ENCODE measurements around the gene RAB35. TPM values are rescaled to one million over a fixed set of nuclear protein-coding genes. Genes with fewer than 3 reads are reported as not detected.

The RAB35 gene
- total and polyA plus RNA-seq, 9 donors, result 14.1 to 48.5 (median 39.3) TPM

- Histone ChIP-seq H3K9me3 (no peaks in the 10 kb centered on the region), H3K27me3 (no peaks in the 10 kb centered on the region), H3K27ac (no peak overlapping the region), H3K4me3 (no peak overlapping the region), H3K36me3 (no peaks in the 10 kb centered on the region), H3K4me1 (ENCODE audit: insufficient read depth) (no peaks in the 10 kb centered on the region)
- WGBS, 3 donors, result 73 to 85% (median 75%) methylated on average over 3 of the region's 3 CpGs
- TF ChIP-seq POLR2A (IDR thresholded peaks at IDR 0.05) (no peak), CTCF (IDR thresholded peaks at IDR 0.05) (no peak)
- DNase-seq, result no peak
- intact Hi-C loops (cut with DNase I), result no loop called here
Observed at GRCh38 chr12:120067901-120068300, 48.7 kb downstream of the RAB35 start.

- intact Hi-C loops (cut with DNase I), result no loop called here
- no peak for DNase-seq
- WGBS, 3 donors, result 85 to 88% (median 85%) methylated on average over 3 of the region's 3 CpGs
- no peaks in the 10 kb centered on the region for H3K27me3 ChIP-seq
- no peaks in the 10 kb centered on the region for H3K9me3 ChIP-seq
- no peak overlapping the region for H3K4me3 ChIP-seq
- no peak overlapping the region for H3K27ac ChIP-seq
- H3K4me1 ChIP-seq (ENCODE audit: insufficient read depth), result no peaks in the 10 kb centered on the region
- no peak for TF ChIP-seq EP300 (IDR thresholded peaks at IDR 0.05)
- TF ChIP-seq CTCF (IDR thresholded peaks at IDR 0.05), result no peak
- no peak for TF ChIP-seq POLR2A (IDR thresholded peaks at IDR 0.05)
- no peaks in the 10 kb centered on the region for H3K36me3 ChIP-seq
Observed at GRCh38 chr12:120067084-120067869, 49.3 kb downstream of the RAB35 start.

- TF ChIP-seq CTCF (IDR thresholded peaks at IDR 0.05), result no peak
- TF ChIP-seq POLR2A (IDR thresholded peaks at IDR 0.05), result no peak
- TF ChIP-seq EP300 (IDR thresholded peaks at IDR 0.05), result no peak
- no peaks in the 10 kb centered on the region for H3K9me3 ChIP-seq
- no peak for DNase-seq
- H3K36me3 ChIP-seq, result no peaks in the 10 kb centered on the region
- no peaks in the 10 kb centered on the region for H3K27me3 ChIP-seq
- no peak overlapping the region for H3K4me3 ChIP-seq
- intact Hi-C loops (cut with DNase I), result no loop called here
- no peak overlapping the region for H3K27ac ChIP-seq
- WGBS, 3 donors, result 92 to 94% (median 92%) methylated on average over 2 of the region's 2 CpGs
- no peaks in the 10 kb centered on the region for H3K4me1 ChIP-seq (ENCODE audit: insufficient read depth)
Observed at GRCh38 chr12:120066341-120066740, 50.2 kb downstream of the RAB35 start.

- TF ChIP-seq CTCF (IDR thresholded peaks at IDR 0.05) (no peak), EP300 (IDR thresholded peaks at IDR 0.05) (no peak), POLR2A (IDR thresholded peaks at IDR 0.05) (no peak)
- no peak for DNase-seq
- intact Hi-C loops (cut with DNase I), result no loop called here
- Histone ChIP-seq H3K9me3 (no peaks in the 10 kb centered on the region), H3K4me3 (no peak overlapping the region), H3K27ac (no peak overlapping the region), H3K4me1 (ENCODE audit: insufficient read depth) (no peaks in the 10 kb centered on the region), H3K27me3 (no peaks in the 10 kb centered on the region), H3K36me3 (no peaks in the 10 kb centered on the region)
- 83 to 86% (median 85%) methylated on average over 1 of the region's 1 CpG for WGBS, 3 donors
Observed at GRCh38 chr12:120065472-120065871, 51.1 kb downstream of the RAB35 start.

Measured in ovary (tissue), 9 donors.